GM18505 (cell line): ENCODE measurements around the gene SLCO2A1.

ENCODE experiments used
- ATAC-seq: cut with Tn5 transposase; IDR thresholded peaks from one replicate; pipeline ENCODE4 v1.9.1; 2021; ENCODE audit not compliant: unreplicated experiment
- POLR2A ChIP-seq: IDR thresholded peaks from 4 replicates; pipeline ENCODE4 v1.6.1; 2011; ENCODE audit warnings: borderline replicate concordance; ENCODE audit not compliant: insufficient read depth, insufficient read length; ENCODE audit errors: extremely low read depth

Gene SLCO2A1

GRCh38 chr3:133983576-133984560, 45.9 kb downstream of the SLCO2A1 start:
- no peak for TF ChIP-seq POLR2A
- ATAC-seq = no peak

DNA sequence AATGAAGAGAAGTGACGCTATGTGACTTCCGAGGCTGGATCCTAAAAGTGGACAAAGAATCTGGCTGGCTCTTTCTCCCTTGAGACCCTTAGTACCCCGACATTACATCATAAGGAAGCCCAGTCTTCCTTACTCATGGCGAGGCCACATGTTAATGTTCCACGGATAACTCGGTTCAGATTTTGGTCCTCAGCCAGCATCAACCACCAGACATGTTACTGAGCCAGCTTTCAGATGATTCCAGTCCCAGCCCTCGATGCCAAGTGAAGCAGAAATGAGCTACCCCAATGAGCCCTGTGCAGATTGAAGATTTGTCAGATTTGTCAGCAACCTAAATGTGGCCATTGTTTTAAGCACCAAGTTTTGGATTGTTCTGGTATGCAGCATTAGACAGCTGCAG, 46.6 kb downstream of the SLCO2A1 start:
- TF ChIP-seq POLR2A = no peak
- ATAC-seq = no peak

- ATAC-seq = no peak
- no peak for TF ChIP-seq POLR2A
These were observed 49.2 kb downstream of the SLCO2A1 start for GRCh38 chr3:133980550-133980949.

DNA sequence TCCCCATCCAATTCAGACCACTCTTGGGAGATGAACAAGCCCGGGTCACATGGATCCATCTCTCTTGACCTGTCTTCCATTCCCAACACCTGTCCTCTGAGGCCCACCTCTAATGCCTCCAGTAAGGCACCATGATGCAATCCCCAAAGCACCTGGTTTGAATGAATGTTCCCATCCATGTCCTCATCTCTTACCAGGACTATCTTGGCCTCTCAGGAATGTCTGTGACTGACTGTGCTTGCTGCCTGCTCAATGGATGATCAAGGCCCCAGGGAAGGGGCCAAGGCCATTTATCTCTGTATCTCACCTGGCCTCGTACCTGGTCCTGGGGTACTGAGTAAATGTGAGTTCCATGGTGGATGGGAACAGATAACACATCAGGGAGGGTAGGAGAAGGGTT, 49.7 kb downstream of the SLCO2A1 start:
- no peak for TF ChIP-seq POLR2A
- ATAC-seq = no peak

- no peak for TF ChIP-seq POLR2A
These were observed 50.2 kb downstream of the SLCO2A1 start for GRCh38 chr3:133979553-133979952.

GRCh38 chr3:133977568-133977967, 52.2 kb downstream of the SLCO2A1 start:
- ATAC-seq = no peak
- no peak for TF ChIP-seq POLR2A

More at GRCh38 chr3:133979553-133979952, 50.2 kb downstream of the SLCO2A1 start:
- no peak for ATAC-seq

DNA sequence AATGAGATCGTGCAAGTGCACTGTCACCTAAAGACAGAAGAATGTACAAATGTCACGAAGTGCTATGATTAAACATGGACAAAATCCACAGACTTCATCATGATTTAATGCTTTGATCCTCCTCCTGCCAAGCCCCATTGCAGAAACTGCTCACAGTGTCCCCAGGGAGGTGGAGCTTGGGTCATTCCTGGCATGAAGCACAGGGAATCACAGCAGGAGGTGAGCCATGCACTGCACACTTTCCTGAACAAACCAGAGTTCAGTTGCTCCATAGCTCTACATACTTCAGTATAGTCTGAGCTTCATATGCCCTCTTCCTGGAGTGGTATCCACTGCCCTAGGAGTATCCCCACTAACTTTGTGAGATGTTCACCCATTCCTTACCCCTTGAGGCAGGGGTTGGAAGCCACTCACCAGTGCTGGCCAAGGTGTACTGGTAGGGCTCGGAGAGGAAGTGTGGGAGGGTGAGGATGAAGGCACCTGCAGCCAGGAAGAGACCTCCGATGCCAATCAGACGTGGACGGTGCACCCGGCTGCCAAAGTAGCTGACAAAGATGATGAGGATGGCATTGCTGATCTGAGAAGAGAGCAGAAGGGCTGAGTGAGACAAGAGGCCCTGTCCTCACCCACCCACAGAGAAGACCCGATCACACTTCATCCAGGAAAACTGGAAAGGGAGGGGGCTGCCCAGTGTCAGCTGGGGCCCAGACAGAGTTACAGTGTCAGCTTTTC, 56.3 kb downstream of the SLCO2A1 start:
- TF ChIP-seq POLR2A = no peak
- no peak for ATAC-seq

- TF ChIP-seq POLR2A = no peak
- ATAC-seq = no peak
These were observed 57.6 kb downstream of the SLCO2A1 start for GRCh38 chr3:133972156-133972555.

DNA sequence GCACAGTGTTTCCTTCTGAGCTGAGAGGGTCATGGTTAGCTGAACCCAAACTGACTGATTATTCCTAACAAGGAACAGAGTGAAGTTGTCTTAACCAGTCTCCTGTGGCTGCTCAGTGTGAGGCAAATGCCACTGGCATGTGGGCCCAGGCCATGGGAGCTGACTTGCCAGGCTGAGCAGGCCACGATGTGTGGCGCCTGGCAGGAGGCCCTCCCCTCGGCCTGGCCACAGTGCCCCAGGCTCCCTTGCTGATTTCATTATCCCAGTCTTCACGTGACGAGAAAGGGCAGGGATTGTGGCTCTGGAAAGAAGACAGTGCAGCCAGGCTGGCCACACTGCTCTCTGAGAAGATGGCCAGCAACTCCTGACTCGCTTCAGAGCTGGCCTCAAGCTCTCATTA, 58.8 kb downstream of the SLCO2A1 start:
- TF ChIP-seq POLR2A = no peak
- ATAC-seq = no peak

GRCh38 chr3:133970339-133970738, 59.4 kb downstream of the SLCO2A1 start:
- ATAC-seq = no peak
- TF ChIP-seq POLR2A = no peak

GRCh38 chr3:133967992-133968892, 61.5 kb downstream of the SLCO2A1 start:
- ATAC-seq = no peak
- no peak for TF ChIP-seq POLR2A

DNA sequence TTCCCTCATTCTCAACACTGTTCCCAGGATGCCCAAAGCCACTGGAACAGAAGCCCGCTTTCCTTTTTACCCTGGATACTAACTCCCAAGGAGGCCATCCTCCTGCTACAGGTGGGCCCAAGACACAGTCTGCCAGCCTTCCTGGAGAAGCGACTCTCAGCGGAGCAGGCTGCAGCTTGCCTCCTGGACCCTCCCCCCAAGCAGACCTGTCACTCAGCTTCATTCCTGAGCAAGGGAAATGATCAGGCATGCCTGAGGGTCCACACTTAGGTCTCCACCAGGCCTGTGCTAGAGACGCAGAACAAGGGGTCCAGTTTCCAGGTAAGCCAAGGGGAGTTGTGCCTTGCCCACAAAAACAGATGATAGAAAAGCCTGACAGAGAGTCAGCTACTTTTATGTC, 62.8 kb downstream of the SLCO2A1 start:
- TF ChIP-seq POLR2A = no peak
- no peak for ATAC-seq

DNA sequence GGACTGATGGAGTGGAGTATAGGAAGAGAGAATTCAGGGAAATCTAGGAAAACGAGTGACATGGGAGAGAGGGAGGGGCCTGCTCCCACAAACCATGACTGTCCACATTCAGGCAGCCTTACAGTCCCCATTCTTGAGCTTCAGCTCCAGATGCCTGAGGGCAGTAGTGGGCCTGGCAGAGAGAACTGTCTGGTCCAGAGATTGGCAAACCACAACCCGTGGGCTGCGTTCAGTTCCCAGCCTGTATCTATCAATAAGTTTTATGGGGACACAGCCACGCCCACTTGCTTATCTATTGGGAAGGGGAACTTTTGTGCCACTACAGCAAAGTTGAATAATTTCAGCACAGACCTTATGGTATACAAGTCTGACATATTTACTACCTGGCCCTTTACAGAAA, 63.8 kb downstream of the SLCO2A1 start:
- no peak for TF ChIP-seq POLR2A
- no peak for ATAC-seq

DNA sequence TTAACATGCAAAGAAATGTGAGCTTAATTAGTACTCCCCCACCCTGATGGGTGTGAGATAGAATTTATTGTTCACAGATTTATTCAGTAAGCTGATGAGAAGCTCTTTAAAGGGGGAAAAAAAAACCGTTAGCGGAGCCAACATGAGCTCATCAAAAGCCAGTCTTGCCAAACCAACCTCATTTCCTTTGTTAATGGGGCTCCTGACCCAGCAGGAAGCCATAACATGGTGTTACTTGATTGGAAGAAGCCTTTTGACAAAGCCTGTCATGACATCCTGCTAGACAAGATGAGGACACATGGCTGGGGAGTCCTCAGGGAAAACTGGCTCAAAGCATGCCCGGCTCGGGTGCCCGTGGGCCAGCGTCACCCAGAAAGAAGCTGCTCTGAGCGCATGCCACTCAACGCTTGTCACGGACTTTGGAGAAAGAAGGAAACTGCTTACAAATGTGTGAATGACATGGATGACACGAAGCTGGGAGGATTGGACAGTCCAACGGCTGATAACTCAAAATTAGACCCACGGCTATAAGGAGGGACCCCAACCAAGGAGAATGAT, 64.6 kb downstream of the SLCO2A1 start:
- no peak for ATAC-seq
- TF ChIP-seq POLR2A = no peak
